Esophagus squamous epithelium (tissue), 4 donors: ENCODE results near the gene EHBP1.

ENCODE experiments used
- CTCF ChIP-seq, 6 experiments: fragments of 450-650 bp in 4 of 6; fragments of 200-600 bp in 2 of 6; sonication (generic) in 2 of 6; IDR thresholded peaks; one replicate each; pipeline ENCODE4 v1.5.1; 2016 to 2019; ENCODE audit warnings: antibody characterized with exemption in 6 of 6, mild to moderate bottlenecking in 4 of 6, moderate library complexity in 4 of 6
- POLR2A ChIP-seq, 4 donors: fragments of 450-650 bp; IDR thresholded peaks; one replicate each; pipeline ENCODE4 v1.6.1; 2017; ENCODE audit warnings: antibody characterized with exemption in 4 of 4, mild to moderate bottlenecking in 4 of 4, moderate library complexity in 3 of 4

- TF ChIP-seq CTCF (IDR thresholded peaks at IDR 0.05), result no peak
- TF ChIP-seq POLR2A (IDR thresholded peaks at IDR 0.05), result no peak
Observed at GRCh38 chr2:62968668-62969067, 263.2 kb downstream of the EHBP1 start.
